VCaP (cell line): ENCODE data around the gene SPRING1.

Experiments used
- H3K27ac ChIP-seq: fragments of 450-650 bp; 2 replicates; pipeline ENCODE4 v1.5.1; 2017
- TF ChIP-seq, protein P1 (sequence below): fragments of 450-650 bp; conservative IDR thresholded peaks from 2 replicates; pipeline ENCODE4 v1.5.1; 2017; ENCODE audit warnings: mild to moderate bottlenecking, moderate library complexity

Gene SPRING1

DNA sequence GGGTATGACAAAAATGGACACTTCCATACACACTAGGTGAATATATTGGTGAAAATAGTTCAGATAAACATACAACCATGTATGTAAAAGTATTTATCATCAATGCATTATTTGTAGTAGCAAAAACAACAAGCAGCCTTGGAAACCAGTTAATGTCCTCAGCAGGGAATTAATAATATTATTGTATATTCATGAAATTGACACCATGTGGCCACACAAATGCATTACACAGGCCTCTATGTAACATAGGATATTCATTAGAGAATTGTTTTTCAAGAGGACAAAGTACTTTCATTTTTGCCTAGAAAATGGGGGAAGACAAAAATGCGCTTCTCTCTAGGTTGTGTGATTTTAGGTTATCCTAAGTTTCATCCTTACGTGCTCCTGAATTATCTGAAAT is 24.3 kb downstream of the SPRING1 start:
- no peak overlapping the region for H3K27ac ChIP-seq
- TF ChIP-seq, protein P1, sequence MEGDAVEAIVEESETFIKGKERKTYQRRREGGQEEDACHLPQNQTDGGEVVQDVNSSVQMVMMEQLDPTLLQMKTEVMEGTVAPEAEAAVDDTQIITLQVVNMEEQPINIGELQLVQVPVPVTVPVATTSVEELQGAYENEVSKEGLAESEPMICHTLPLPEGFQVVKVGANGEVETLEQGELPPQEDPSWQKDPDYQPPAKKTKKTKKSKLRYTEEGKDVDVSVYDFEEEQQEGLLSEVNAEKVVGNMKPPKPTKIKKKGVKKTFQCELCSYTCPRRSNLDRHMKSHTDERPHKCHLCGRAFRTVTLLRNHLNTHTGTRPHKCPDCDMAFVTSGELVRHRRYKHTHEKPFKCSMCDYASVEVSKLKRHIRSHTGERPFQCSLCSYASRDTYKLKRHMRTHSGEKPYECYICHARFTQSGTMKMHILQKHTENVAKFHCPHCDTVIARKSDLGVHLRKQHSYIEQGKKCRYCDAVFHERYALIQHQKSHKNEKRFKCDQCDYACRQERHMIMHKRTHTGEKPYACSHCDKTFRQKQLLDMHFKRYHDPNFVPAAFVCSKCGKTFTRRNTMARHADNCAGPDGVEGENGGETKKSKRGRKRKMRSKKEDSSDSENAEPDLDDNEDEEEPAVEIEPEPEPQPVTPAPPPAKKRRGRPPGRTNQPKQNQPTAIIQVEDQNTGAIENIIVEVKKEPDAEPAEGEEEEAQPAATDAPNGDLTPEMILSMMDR, result no peak; the same call in 1 of the 2 replicates

DNA sequence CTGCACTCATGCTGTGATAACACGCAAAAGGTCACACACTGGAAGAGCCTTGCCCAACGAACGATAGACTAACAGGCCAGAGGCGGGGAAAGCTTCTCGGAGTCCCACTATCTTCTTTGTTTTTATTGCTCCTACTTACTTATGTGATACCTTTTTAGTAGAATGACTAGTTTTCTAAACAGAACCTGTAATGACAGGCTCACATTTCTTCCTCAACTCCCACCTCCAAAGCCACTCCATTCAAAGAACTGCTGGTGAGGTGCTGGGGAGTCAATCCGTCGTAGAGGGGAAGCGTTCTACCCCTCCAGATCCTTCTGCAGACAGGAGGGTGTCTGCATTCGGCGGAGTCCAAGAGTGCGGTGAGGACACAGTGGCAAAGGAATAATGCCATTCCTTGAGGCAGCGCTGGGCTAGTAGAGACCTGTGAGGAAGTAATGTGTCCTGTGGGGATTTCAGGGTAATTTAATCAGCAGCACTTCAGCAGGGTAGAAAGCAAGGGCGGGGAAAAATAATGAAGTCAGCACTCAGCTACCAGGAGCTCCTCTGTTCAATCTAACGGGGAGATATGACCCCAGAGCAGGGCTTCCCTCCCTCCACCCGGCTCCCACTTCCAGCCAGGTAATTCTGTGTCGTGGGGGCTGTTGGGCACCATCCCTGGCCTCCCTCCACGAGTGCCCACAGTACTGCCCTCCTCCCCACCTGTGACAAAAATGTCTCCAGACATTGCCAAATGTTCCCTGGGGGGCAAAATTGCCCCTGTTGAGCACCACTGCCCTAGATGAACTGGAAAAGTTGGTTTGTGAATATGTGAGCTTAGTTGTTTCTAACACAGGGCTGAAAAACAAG is 25.2 kb downstream of the SPRING1 start:
- H3K27ac ChIP-seq, result no peak overlapping the region
- TF ChIP-seq, protein P1, result no peak

DNA sequence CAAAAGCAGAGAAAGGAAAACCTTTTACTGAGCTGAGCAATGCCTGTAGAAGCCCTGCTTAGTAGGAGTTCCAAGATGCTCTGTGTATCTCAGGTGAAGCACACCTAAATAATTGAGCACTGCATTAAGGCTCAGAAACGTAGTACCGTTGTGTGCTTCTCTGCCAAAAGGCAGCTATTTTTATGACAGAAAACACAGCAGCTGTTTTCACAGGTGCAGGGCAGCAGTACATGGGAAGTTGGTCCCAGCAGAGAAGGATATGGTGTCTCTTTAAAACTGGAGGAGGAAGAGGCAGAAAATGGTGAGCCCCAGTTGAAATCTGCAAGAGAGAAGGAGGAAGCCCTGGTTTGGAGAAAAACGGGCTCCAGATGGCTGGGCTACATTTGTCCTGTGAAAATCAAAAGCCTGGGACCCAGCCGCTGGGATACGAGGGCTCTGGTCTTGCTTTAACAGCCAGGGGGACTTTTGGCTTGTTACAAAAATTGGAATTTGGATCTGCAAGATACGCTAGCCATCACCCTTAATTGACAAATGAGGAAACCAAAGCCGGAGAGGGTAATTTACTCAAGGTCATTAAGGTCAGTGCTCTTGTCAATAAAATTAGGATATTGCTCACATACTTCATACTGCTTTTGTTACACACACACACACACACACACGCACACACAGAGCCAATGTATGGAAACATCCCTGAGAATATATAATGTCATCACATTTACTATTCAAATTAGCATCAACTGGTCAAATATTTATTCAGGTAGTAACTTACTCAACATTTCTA is 27.3 kb downstream of the SPRING1 start:
- TF ChIP-seq, protein P1, result no peak
- H3K27ac ChIP-seq, result no peak overlapping the region

DNA sequence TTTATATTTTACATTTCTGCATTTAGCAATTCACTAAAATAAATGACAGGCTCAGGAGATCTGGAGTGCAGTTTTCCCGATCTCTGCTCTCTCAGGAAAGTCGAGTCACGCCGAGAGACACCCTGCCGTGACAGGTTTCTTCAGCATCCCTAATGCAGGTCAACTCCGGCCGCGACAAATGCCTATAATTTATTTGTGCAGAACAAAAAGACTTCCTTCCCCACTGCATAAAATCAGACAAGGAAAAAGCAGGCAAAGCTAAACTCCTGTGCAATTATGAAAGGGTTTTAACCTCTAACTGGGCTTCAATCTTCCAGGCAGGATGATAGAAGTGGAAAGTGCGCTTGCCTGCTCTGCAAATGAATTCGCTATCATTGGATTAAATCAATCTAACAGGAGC is 28.1 kb downstream of the SPRING1 start:
- H3K27ac ChIP-seq, result peak overlapping the region; percentile 34
- TF ChIP-seq, protein P1, result no peak

DNA sequence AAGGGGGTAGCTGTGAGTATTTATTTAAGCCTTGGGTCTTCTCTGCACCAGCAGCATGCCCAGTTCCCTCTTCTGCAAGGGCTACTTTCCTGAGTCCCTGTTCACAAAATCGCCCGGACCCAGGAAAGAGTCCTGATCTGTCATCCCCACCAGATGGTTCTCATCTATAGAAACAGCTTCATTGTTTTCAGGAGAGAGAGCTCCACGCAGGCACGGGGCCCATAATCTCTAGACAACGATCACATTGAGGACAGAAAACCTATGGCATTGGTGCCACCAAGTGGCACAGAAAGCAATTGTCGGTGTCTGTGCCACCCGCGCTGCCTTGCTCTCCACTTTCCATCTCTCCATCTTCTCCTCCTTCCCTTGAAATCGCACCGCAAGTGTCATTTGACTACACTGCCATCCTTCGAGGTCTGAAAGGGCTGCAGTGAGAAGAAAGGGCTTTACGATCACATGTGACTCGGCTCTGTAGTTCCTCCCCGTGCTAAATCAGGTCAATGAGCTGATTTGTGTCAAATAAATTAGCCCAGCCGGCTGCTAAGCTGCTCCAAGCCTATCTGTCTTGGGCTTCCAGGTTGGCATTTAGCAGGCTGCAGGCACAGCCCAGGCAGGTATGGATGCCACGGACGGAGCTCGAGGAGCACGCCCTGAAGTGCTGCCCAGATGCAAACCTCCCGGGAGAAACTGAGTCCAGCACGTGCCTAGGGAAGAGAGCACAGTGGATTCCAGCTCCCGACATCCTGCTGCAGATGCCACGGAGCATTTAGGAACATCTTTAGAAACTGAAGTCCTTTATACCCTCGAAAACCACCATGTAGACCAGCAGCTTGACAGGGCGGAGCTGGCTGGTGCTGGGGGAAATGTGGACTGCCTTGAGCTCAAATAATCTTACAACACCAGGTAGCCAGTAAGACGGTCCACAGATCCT is 28.8 kb downstream of the SPRING1 start:
- H3K27ac ChIP-seq, result peak overlapping the region; percentile 34
- TF ChIP-seq, protein P1, result peak; percentile 89

DNA sequence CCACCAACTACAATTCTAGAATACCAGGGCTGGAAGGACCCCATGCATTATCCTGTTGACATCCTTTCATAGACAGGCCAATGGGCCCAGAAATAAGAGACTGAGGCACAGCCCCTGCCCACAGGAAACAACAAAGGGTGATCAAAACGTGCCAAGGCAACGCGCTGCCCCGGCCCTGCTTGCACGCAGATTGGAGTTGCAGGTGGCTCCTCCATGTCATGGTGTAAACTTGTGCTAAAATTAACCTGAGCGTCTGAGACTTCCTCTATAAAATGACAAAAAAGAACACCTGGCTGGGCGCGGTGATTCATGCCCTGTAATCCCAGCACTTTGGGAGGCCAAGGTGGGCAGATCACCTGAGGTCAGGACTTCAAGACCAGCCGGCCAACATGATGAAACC is 30.1 kb downstream of the SPRING1 start:
- no peak overlapping the region for H3K27ac ChIP-seq
- TF ChIP-seq, protein P1, result no peak
